ENCODE data around the gene GAD2.

GAD2 gene

DNA sequence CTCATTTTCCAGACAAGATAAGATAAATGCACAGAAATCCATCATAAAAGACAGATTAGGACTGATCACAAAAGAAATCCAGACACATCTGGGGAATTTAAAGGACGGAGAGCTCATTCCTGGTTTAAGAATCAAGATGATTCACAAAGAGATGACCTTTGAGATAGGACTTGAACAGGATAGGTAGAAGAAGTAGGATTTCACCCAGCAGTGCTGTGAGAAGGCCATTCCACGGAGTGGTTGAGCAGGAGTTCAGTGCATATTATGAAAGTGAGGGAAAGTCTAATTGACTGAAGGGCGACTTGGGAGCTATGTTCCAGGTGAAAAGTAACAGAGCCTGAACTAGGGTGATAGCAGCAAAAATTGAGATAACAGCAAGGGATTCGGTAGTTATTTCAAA lies 73.7 kb downstream of the GAD2 start:
- Histone ChIP-seq H2AFZ (ENCODE audit: insufficient read depth, low read length, poor library complexity) (no peak overlapping the region), H4K91ac (ENCODE audit: low read depth, low read length) (no peak overlapping the region), H3K4me1 (ENCODE audit: control insufficient read depth in 1 of 2, insufficient read depth in 2 of 2, low read length in 2 of 2) (peaks cover 7 to 10% of the 10 kb centered on the region in 2 experiments), H4K12ac (ENCODE audit: low read depth, low read length) (no peak overlapping the region), H3K14ac (ENCODE audit: low read length) (no peak overlapping the region), H3K4ac (ENCODE audit: low read depth, low read length) (no peak overlapping the region), H3K4me2 (ENCODE audit: low read length) (no peak overlapping the region), H2BK120ac (ENCODE audit: insufficient read depth, low read length, poor library complexity) (no peak overlapping the region), H2BK5ac (ENCODE audit: low read depth, low read length, poor library complexity) (no peak overlapping the region), H3K18ac (ENCODE audit: low read length) (no peak overlapping the region), H3K9me3 (ENCODE audit: insufficient read depth, low read depth, low read length) (no peaks in the 10 kb centered on the region), H3K79me1 (ENCODE audit: low read length) (peaks cover 8% of the 10 kb centered on the region), H3K23ac (ENCODE audit: low read length) (no peak overlapping the region), H2BK12ac (ENCODE audit: low read length) (no peak overlapping the region), H2AK5ac (ENCODE audit: low read length) (no peak overlapping the region), H3K79me2 (ENCODE audit: control insufficient read depth, insufficient read depth, low read length, poor library complexity) (no peaks in the 10 kb centered on the region), H3K9ac (ENCODE audit: low read length) (no peak overlapping the region), H3K4me3 (ENCODE audit: low read depth, low read length) (no peak overlapping the region), H3K36me3 (ENCODE audit: control insufficient read depth in 1 of 2, insufficient read depth in 2 of 2, low read length in 2 of 2) (no peaks in the 10 kb centered on the region), H3K27ac (ENCODE audit: low read depth, low read length) (peak overlapping the region; percentile 61), H4K8ac (ENCODE audit: low read depth, low read length) (no peak overlapping the region), H3K27me3 (ENCODE audit: insufficient read depth, low read length) (no peaks in the 10 kb centered on the region)
- WGBS (ENCODE audit: extremely low coverage, insufficient coverage, insufficient read length), result no CpG with 5 or more reads among the region's 4 CpGs
- DNase-seq, result peak; percentile 82 to 93

DNA sequence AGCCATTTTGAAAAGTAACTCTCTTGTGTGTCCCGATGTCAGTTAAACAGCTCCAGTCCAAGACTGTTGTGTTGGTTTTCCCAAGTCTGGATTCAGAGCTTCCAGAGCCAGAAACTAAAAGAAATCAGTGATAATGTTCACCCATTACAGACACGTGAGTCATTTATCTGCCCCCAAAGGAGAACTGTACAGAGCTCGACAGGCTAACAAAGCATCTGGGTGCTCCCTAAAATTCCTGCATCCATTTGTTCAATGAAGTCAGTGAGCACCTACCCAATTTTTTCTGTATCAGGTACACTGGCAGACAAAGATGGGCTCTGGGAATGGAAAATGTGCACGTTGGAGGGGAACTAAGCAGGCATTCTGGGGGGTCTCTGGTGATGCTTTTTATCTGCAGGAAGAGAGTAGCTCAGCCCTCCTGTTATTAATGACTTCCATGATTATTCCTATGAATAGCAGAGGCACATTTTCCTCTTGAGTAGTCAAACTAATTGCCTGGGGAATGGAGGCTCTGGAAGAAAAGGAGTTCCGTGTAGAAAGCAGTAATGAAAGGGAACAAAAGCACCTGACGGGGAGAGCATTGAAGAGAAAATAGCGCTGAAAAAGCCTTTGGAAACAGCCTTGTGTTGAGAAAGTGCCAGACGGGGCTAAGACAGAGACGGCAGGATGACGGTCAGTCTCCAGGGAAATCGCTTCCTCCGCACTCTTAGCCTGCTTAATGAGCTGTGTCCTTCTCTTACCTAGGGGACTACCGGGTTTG lies 75.3 kb downstream of the GAD2 start:
- WGBS (ENCODE audit: extremely low coverage, insufficient coverage, insufficient read length), result no CpG with 5 or more reads among the region's 13 CpGs
- Histone ChIP-seq H2BK120ac (ENCODE audit: insufficient read depth, low read length, poor library complexity) (peak overlapping the region; percentile 39), H3K36me3 (ENCODE audit: control insufficient read depth in 1 of 2, insufficient read depth in 2 of 2, low read length in 2 of 2) (peaks cover 0 to 2% of the 10 kb centered on the region in 2 experiments), H3K14ac (ENCODE audit: low read length) (no peak overlapping the region), H3K9me3 (ENCODE audit: insufficient read depth, low read depth, low read length) (no peaks in the 10 kb centered on the region), H3K27me3 (ENCODE audit: insufficient read depth, low read length) (no peaks in the 10 kb centered on the region), H3K79me2 (ENCODE audit: control insufficient read depth, insufficient read depth, low read length, poor library complexity) (no peaks in the 10 kb centered on the region), H4K8ac (ENCODE audit: low read depth, low read length) (no peak overlapping the region), H3K27ac (ENCODE audit: low read depth, low read length) (peak overlapping the region; percentile 61), H2AFZ (ENCODE audit: insufficient read depth, low read length, poor library complexity) (no peak overlapping the region), H3K9ac (ENCODE audit: low read length) (no peak overlapping the region), H2BK5ac (ENCODE audit: low read depth, low read length, poor library complexity) (peak overlapping the region; percentile 46), H3K4me1 (ENCODE audit: control insufficient read depth in 1 of 2, insufficient read depth in 2 of 2, low read length in 2 of 2) (peaks cover 7 to 10% of the 10 kb centered on the region in 2 experiments), H3K79me1 (ENCODE audit: low read length) (peaks cover 8% of the 10 kb centered on the region), H3K18ac (ENCODE audit: low read length) (no peak overlapping the region), H4K91ac (ENCODE audit: low read depth, low read length) (peak overlapping the region; percentile 79), H3K23ac (ENCODE audit: low read length) (no peak overlapping the region), H2BK12ac (ENCODE audit: low read length) (peak overlapping the region; percentile 23), H3K4me2 (ENCODE audit: low read length) (no peak overlapping the region), H3K4ac (ENCODE audit: low read depth, low read length) (no peak overlapping the region), H3K4me3 (ENCODE audit: low read depth, low read length) (no peak overlapping the region), H4K12ac (ENCODE audit: low read depth, low read length) (no peak overlapping the region), H2AK5ac (ENCODE audit: low read length) (peak overlapping the region; percentile 64)
- no peak for DNase-seq

DNA sequence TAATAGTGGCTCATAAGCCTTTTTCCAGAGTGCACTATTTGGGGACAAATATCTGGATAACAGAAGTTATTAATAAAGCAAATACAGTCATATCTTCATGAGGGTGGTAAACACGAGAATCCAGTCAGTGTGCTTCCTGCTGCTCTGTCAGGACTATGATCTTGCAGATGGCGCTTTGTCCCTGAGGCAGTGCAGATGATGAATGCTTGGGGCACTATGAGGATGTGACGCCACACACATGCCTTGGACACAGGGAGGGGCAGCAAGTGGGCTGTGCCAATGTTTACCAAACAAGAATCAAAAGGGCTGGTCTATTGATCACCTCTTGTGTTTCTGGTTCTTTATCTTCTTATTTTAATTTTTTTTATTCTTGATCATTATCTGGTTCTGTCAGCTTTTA lies 79.8 kb downstream of the GAD2 start:
- H2AFZ ChIP-seq (ENCODE audit: insufficient read depth, low read length, poor library complexity), result no peak overlapping the region
- no peak overlapping the region for H3K4me3 ChIP-seq (ENCODE audit: low read depth, low read length)
- H3K4me2 ChIP-seq (ENCODE audit: low read length), result no peak overlapping the region
- DNase-seq, result peak; percentile 86 to 92
- no peaks in the 10 kb centered on the region for H3K9me3 ChIP-seq (ENCODE audit: insufficient read depth, low read depth, low read length)
- no peak overlapping the region for H2BK12ac ChIP-seq (ENCODE audit: low read length)
- H3K4ac ChIP-seq (ENCODE audit: low read depth, low read length), result no peak overlapping the region
- H2AK5ac ChIP-seq (ENCODE audit: low read length), result no peak overlapping the region
- H3K79me1 ChIP-seq (ENCODE audit: low read length), result peaks cover 3% of the 10 kb centered on the region
- H3K36me3 ChIP-seq (ENCODE audit: control insufficient read depth in 1 of 2, insufficient read depth in 2 of 2, low read length in 2 of 2), result peaks cover 0 to 2% of the 10 kb centered on the region in 2 experiments
- no peak overlapping the region for H3K14ac ChIP-seq (ENCODE audit: low read length)
- H4K91ac ChIP-seq (ENCODE audit: low read depth, low read length), result no peak overlapping the region
- no CpG with 5 or more reads among the region's 3 CpGs for WGBS (ENCODE audit: extremely low coverage, insufficient coverage, insufficient read length)
- peaks cover under 1 to 3% of the 10 kb centered on the region in 2 experiments for H3K4me1 ChIP-seq (ENCODE audit: control insufficient read depth in 1 of 2, insufficient read depth in 2 of 2, low read length in 2 of 2)
- no peak overlapping the region for H2BK5ac ChIP-seq (ENCODE audit: low read depth, low read length, poor library complexity)
- no peak overlapping the region for H3K23ac ChIP-seq (ENCODE audit: low read length)
- H3K27me3 ChIP-seq (ENCODE audit: insufficient read depth, low read length), result no peaks in the 10 kb centered on the region
- no peak overlapping the region for H3K18ac ChIP-seq (ENCODE audit: low read length)
- H4K12ac ChIP-seq (ENCODE audit: low read depth, low read length), result no peak overlapping the region
- no peak overlapping the region for H4K8ac ChIP-seq (ENCODE audit: low read depth, low read length)
- no peaks in the 10 kb centered on the region for H3K79me2 ChIP-seq (ENCODE audit: control insufficient read depth, insufficient read depth, low read length, poor library complexity)
- H3K9ac ChIP-seq (ENCODE audit: low read length), result no peak overlapping the region
- no peak overlapping the region for H3K27ac ChIP-seq (ENCODE audit: low read depth, low read length)
- no peak overlapping the region for H2BK120ac ChIP-seq (ENCODE audit: insufficient read depth, low read length, poor library complexity)

DNA sequence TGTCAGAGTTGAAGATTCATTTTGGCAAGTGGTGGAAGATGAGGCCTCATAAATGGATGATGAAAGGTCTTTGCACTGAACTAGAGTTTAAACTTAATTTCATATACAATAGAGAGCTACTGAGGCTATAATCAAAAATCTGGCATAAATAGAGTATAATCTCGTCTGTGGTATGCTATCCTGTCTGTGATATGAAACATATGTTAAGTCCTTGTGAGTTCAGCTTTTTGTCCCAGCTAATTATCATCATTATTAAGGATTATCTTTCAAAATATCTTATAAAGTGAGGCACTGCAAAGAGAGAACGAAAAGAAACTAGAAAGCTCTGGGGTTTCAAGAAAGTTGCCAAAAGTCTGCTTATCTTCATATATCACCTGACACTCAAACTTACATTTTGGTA lies 83.4 kb downstream of the GAD2 start:
- Histone ChIP-seq H3K36me3 (ENCODE audit: control insufficient read depth in 1 of 2, insufficient read depth in 2 of 2, low read length in 2 of 2) (peaks cover 0 to 2% of the 10 kb centered on the region in 2 experiments), H3K18ac (ENCODE audit: low read length) (no peak overlapping the region), H3K4me1 (ENCODE audit: control insufficient read depth in 1 of 2, insufficient read depth in 2 of 2, low read length in 2 of 2) (peaks cover 0 to 2% of the 10 kb centered on the region in 2 experiments), H4K91ac (ENCODE audit: low read depth, low read length) (no peak overlapping the region), H2BK12ac (ENCODE audit: low read length) (no peak overlapping the region), H3K23ac (ENCODE audit: low read length) (no peak overlapping the region), H2AK5ac (ENCODE audit: low read length) (no peak overlapping the region), H3K4ac (ENCODE audit: low read depth, low read length) (no peak overlapping the region), H3K9me3 (ENCODE audit: insufficient read depth, low read depth, low read length) (no peaks in the 10 kb centered on the region), H3K14ac (ENCODE audit: low read length) (no peak overlapping the region), H2AFZ (ENCODE audit: insufficient read depth, low read length, poor library complexity) (no peak overlapping the region), H2BK5ac (ENCODE audit: low read depth, low read length, poor library complexity) (no peak overlapping the region), H3K9ac (ENCODE audit: low read length) (no peak overlapping the region), H4K12ac (ENCODE audit: low read depth, low read length) (no peak overlapping the region), H3K79me1 (ENCODE audit: low read length) (no peaks in the 10 kb centered on the region), H3K27ac (ENCODE audit: low read depth, low read length) (no peak overlapping the region), H3K4me2 (ENCODE audit: low read length) (no peak overlapping the region), H3K79me2 (ENCODE audit: control insufficient read depth, insufficient read depth, low read length, poor library complexity) (no peaks in the 10 kb centered on the region), H2BK120ac (ENCODE audit: insufficient read depth, low read length, poor library complexity) (no peak overlapping the region), H4K8ac (ENCODE audit: low read depth, low read length) (no peak overlapping the region), H3K4me3 (ENCODE audit: low read depth, low read length) (no peak overlapping the region), H3K27me3 (ENCODE audit: insufficient read depth, low read length) (no peaks in the 10 kb centered on the region)
- DNase-seq, result no peak
- no CpG with 5 or more reads among the region's 2 CpGs for WGBS (ENCODE audit: extremely low coverage, insufficient coverage, insufficient read length)
